HPDE6-E6E7 (cell line): ENCODE data around the gene MPPE1.
"Not testable (repeated sequence)": the region's sequence is repeated elsewhere in the genome, so short reads cannot be mapped to it uniquely, and the experiment has no call there.

Source experiments
- DNase-seq: peaks from one replicate; pipeline ENCODE4 v3.0.0; 2011; ENCODE audit warnings: missing footprints; ENCODE audit errors: extremely low spot score

Gene MPPE1

DNA sequence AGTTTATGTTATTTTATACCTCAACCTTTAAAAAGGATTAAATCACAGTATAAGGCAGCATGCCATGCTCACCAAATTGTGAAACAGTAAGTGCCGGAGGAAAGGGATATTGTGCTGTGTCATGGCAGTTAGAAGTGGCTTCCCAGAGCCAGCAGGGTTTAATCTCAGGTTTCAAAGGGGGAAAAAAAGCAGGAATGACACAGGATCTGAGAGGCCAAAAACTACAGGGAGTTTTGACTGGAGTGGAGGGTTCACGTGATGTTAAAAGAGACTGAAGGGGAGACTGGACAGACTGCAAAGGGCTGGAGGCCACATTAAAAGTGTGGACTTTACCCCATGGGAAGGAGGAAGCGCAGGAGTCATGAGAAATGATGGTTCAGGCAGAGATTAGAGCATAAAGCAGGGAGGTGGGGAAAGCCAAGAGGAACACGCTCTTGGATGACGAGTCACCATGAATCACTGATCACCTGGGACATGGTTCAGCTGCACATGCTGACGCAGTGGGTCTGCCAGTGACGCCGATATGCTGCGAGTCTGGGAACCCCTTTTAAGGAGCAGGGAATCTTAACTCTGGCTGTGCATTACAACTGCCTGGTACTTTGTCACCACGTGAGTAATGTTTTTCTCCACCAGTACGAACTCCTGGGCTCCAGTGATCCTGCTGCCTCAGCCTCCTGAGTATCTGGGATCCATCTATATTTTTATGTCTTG is 50.8 kb downstream of the MPPE1 start:
- DNase-seq = peak; percentile 90

DNA sequence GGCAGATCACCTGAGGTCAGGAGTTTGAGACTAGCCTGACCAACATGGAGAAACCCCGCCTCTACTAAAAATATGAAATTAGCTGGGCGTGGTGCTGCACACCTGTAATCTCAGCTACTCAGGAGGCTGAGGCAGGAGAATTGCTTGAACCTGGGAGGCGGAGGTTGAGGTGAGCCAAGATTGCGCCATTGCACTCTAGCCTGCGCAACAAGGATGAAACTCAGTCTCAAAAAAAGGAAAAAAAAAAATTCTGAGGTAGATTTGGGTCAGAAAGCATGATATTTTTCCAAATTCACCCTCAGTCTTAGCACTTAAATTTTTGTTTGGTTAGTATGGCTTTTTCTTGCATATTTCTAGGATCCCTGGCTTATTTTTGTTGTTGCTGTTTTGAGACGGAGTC is 53.6 kb downstream of the MPPE1 start:
- DNase-seq = not testable (repeated sequence)

DNA sequence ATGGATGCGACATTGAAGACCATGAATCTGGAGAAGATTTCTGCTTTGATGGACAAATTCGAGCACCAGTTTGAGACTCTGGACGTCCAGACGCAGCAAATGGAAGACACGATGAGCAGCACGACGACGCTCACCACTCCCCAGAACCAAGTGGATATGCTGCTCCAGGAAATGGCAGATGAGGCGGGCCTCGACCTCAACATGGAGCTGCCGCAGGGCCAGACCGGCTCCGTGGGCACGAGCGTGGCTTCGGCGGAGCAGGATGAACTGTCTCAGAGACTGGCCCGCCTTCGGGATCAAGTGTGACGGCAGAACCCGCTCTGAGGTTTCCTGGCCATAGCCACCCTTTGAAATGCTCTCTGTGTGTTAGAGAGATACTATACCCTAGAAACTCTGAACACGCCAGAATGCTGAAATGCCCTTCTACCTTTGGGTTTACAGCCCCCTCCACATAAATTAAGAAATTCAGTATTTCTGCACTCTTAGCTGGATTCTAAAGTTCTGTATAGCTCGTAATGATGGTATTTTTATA is 56.2 kb downstream of the MPPE1 start:
- no peak for DNase-seq

DNA sequence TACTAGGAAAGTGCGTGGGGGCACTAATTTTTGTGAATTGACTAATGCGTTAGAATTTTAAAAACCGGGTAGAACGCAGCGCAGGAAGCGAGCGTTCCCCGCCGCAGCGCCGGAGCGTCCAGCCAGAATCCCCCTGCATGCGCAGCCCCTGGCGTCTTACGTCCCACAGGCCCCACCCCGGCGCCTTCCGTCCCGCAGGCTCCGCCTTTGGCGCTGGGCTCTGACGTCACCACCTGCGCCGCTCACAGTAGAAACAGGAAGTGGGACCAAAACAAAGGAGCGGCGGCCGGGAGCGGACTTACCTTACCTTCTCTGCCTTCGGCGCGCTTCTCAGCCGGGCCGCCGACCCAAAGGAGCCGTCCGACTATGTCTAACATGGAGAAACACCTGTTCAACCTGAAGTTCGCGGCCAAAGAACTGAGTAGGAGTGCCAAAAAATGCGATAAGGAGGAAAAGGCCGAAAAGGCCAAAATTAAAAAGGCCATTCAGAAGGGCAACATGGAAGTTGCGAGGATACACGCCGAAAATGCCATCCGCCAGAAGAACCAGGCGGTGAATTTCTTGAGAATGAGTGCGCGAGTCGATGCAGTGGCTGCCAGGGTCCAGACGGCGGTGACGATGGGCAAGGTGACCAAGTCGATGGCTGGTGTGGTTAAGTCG is 56.8 kb downstream of the MPPE1 start, which contains the start of gene CHMP1B:
TSS of gene CHMP1B (plus strand) at position 268 of the 660 bp plus-strand sequence. CDS start at position 367, 99 bp downstream.
- peak; percentile 70 for DNase-seq

DNA sequence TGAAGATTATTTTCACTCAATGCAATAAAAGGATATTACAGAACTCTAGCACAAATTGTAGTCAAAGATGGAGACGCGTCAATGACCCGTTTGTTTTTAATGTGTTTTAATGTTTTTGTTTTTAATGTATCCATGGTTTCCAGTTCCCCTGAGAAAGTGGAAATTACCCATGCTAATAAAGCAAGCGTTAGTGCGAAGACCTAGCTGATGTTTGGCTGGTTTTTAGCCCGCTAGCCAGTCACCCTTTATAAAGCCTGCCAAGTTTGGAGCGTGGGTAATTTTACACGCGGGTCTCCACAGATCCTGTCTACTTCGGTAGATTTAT is 57.3 kb downstream of the MPPE1 start:
- no peak for DNase-seq

DNA sequence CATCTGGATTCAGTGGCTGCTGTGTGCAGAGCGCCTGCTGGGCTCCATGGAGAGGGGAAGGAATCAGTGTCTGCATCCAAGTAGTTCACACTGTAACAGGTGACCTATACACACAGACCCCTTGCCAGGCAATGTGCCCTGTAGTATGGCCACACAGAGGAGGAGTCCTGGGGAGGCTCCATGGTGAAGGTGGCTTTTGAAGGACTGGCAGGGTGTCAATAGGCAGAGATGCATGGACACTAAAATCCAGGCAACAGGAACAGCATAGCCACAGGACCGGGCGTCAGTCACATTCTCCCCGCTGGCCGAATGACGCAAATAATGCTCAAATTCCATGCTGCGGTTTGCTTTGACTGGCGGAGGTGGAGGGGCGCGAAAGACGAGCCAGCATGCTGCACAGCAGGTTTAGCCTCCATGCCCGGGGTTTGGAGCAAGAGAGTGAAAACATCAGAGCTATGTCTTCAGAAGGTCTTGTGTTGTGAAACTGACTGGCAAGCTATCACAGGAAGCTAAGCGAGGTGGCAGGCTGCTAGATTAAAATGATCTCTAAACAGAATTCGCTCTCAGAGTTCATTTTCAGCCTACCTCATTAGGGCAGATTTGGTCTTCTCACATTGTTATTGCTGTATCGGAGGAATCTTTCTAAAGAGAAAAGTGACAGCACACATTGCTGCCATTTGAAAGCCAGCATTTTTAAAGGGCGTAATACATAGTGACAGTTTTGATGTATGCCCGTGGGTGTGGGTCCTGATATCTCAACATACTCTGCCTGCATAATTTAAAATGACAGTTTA is 58.1 kb downstream of the MPPE1 start:
- peak; percentile 58 for DNase-seq

DNA sequence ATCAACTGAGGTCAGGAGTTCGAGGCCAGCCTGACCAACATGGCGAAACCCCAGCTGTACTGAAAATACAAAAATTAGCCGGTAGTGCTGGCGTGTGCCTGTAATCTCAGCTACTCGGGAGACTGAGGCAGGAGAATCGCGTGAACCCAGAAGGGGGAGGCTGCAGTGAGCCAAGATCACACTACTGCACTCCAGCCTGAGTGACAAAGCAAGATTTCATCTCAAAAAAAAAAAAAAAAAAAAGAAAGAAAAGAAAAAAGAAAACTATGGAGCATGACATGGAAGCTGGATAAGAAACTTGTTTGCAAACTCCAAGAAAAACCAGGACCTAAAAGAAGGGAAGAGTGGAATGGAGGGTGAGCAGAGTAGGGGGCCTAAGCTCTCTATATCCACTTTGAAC is 58.8 kb downstream of the MPPE1 start:
- DNase-seq = no peak

DNA sequence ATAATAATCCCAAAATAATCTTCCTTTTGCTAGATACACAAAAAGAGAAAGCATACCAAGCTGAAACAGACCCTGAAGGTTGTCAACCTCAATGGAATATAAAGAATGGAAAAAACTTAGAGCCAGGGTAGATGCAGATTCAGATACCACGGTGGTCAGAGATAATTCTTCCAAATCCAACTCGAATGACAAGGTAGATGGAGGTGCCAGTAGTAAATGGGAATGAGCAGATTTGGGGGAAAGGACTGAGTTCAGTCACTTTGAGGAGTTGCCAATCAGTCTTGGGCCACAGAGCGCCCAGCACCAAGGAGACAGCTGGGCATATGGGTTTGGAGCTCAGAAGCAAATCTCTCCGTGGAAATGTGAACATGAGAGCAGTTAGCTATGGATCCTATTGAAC is 60.3 kb downstream of the MPPE1 start:
- no peak for DNase-seq

DNA sequence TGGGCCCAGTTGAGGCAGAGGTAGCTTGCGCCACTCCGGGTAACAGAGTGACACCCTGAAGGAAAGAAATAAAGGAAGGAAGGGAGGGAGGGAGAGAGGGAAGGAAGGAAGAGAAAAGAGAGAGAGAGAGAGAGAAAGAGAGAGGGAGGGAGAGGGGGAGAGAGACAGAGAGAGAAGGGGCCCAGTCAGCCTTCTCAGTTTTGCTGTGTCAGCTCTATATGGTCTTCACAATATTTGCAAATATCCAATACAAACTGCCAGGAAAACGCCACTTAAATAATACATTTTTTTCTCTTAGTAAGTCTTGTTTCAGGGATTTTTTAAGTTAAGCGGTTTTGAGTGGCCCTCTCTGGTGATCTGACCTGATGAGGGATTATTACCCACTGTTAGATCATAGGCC is 62.5 kb downstream of the MPPE1 start:
- DNase-seq = no peak

DNA sequence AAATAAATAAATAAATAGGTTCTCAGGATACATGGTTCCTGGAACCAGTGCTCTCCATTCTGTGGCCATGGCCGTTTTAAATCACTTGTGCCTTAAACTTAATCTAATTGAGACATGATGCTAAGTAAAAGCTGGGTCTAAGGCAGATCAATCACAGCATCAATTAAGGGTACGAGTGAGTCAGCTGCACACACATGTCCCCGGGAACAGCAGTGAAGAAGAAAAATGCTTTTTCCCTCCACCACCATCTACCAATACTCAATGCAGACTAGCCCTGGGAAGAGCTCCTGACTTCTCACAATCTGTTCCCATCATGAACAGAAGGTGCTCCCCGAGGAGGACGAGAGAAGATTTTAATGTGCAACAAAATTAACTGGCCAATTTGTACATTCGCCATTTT is 63.7 kb downstream of the MPPE1 start:
- DNase-seq = no peak

DNA sequence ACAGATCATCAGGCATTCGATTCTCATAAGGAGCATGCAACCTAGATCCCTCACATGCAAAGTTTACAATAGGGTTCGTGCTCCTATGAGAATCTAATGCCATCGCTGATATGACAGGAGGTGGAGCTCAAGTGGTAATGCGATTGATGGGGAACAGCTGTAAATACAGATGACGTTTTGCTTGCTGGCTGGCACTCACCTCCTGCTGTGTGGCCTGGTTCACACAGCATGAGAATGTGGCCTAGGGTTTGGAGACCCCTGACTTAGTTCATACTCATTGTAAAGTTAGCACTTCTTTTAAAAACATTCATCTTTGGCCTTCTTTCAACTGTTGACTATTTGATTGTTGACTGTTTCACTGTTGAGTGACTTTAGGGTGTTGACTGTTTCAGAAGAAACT is 65.6 kb downstream of the MPPE1 start:
- DNase-seq = no peak

DNA sequence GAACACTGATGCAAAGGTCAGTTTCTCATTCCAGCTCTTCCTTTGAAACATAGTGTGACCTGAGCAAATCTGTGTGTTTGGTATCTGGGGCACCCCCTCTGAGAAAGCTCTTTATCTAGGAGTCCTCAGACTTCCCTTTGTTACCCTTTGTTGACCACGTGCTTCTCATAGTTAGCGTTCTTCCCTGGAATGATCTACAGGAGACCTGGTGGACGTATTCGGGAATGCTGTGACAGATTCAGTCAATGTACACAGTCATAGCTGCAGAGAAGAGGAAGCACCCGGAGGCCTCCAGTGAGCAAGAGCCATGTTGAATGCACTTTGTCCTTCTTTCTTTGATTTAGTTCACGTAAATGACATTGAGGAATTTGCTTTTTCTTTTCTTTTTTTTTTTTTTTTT is 67.6 kb downstream of the MPPE1 start:
- no peak for DNase-seq

DNA sequence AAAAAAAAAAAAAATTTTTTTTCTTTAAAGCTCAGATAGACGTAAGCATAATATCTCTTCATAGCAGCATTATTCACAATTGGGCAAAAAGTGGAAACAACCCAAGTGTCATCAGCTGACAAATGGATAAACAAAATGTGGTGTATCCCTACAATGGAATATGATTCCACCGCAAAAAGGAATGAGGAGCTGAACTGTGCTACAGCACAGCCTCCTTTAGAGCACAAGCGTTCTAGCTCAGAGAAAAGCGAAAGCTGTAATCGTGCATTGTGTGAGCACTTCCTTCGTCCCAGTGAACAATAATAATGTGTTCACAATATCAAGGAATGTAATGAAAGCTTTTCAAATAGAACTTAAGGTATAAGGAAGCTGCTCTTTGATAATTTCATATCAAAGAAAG is 68.6 kb downstream of the MPPE1 start:
- no peak for DNase-seq

DNA sequence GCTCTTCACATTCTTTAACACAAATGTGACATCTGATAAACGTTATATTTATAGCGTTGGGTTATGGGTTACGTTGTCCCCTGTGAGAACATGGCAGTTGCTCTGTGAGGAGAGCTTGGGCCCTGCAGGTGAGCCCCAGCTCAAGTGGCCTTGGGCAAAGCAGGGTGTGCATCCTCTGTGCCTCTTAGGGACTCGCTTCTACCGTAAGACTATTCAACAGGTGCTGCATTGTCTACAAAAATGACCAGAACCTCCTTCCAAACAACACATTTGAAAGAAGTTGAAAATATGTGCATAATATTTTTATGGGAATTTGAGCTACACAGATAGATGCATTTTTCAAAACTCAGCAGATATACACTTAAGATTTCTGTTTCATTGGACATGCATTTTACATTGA is 73.3 kb downstream of the MPPE1 start:
- DNase-seq = no peak
